SK-N-SH (cell line): ENCODE measurements around the gene LYSMD3. TPM values are rescaled to one million over a fixed set of nuclear protein-coding genes. Genes with fewer than 3 reads are reported as not detected.
"Not testable (repeated sequence)": the region's sequence is repeated elsewhere in the genome, so short reads cannot be mapped to it uniquely, and the experiment has no call there.

ENCODE experiments used
- CTCF ChIA-PET: fragments of 300-600, 350-600 bp; formaldehyde crosslinking; extraction: SDS; loops from one replicate; lab custom pipeline; 2021; lab: Yijun Ruan, JAX
- POLR2A ChIA-PET: fragments of 350-600 bp; sonication (Branson Sonifier 250); formaldehyde crosslinking; extraction: SDS; loops from one replicate; lab custom pipeline; 2020; ENCODE audit warnings: antibody characterized with exemption, inconsistent platforms; lab: Yijun Ruan, JAX
- DNase-seq: peaks from one replicate; pipeline ENCODE4 v3.0.0; 2012
- H2AFZ ChIP-seq: fragments of 200-600 bp; sonication (generic); 2 replicates; pipeline ENCODE4 v1.8.1; 2016; ENCODE audit warnings: antibody characterized with exemption, mild to moderate bottlenecking, low read depth
- H3F3A ChIP-seq: fragments of 200-600 bp; sonication (generic); replicated peaks from 2 replicates; pipeline ENCODE3; 2016; ENCODE audit warnings: antibody characterized with exemption, mild to moderate bottlenecking; ENCODE audit not compliant: insufficient read depth
- H3K27ac ChIP-seq, 2 experiments: fragments of 200-500 bp in 1 of 2; fragments of 200-600 bp in 1 of 2; sonication (Bioruptor generic) in 1 of 2; sonication (generic), shearing (Covaris generic) in 1 of 2; 2 replicates each; pipeline versions ENCODE4 v1.5.1 to v1.6.1; 2014 to 2016; ENCODE audit warnings: low read depth in 2 of 2, inconsistent platforms in 1 of 2, low read length in 1 of 2, mild to moderate bottlenecking in 1 of 2, mixed read lengths in 1 of 2
- H3K27me3 ChIP-seq: fragments of 200-600 bp; sonication (generic), shearing (Covaris generic); 2 replicates; pipeline ENCODE4 v1.6.1; 2016; ENCODE audit warnings: mixed run types; ENCODE audit not compliant: insufficient read depth
- H3K36me3 ChIP-seq, 2 experiments: fragments of 200-500 bp in 1 of 2; fragments of 200-600 bp in 1 of 2; sonication (Bioruptor generic) in 1 of 2; sonication (generic) in 1 of 2; replicated peaks in 1 of 2; 2 replicates each; pipeline versions ENCODE3 to v1.5.1; 2014 to 2016; ENCODE audit warnings: low read length in 1 of 2, mild to moderate bottlenecking in 1 of 2; ENCODE audit not compliant: insufficient read depth in 2 of 2, control insufficient read depth in 1 of 2
- H3K4me1 ChIP-seq, 2 experiments: fragments of 200-500 bp in 1 of 2; fragments of 200-600 bp in 1 of 2; sonication (Bioruptor generic) in 1 of 2; sonication (generic), shearing (Covaris generic) in 1 of 2; 2 replicates each; pipeline versions ENCODE4 v1.5.1 to v1.6.1; 2014 to 2016; ENCODE audit warnings: low read depth in 1 of 2, low read length in 1 of 2, mixed run types in 1 of 2; ENCODE audit not compliant: insufficient read depth in 2 of 2, control insufficient read depth in 1 of 2
- H3K4me2 ChIP-seq: fragments of 200-600 bp; sonication (generic), shearing (Covaris generic); 2 replicates; pipeline ENCODE4 v1.6.1; 2017; ENCODE audit warnings: mixed run types
- H3K4me3 ChIP-seq, 2 experiments: fragments of 200-500 bp in 1 of 2; fragments of 200-600 bp in 1 of 2; sonication (Bioruptor generic) in 1 of 2; sonication (generic), shearing (Covaris generic) in 1 of 2; 2 replicates each; pipeline versions ENCODE4 v1.5.1 to v1.8.1; 2014 to 2016; ENCODE audit warnings: low read depth in 2 of 2, inconsistent platforms in 1 of 2, low read length in 1 of 2, mild to moderate bottlenecking in 1 of 2, mixed read lengths in 1 of 2, moderate library complexity in 1 of 2
- H3K79me2 ChIP-seq: fragments of 200-600 bp; sonication (generic); 2 replicates; pipeline ENCODE4 v1.8.1; 2017; ENCODE audit warnings: mild to moderate bottlenecking; ENCODE audit not compliant: insufficient read depth
- H3K9ac ChIP-seq: fragments of 200-600 bp; sonication (generic); 2 replicates; pipeline ENCODE4 v1.6.1; 2017; ENCODE audit warnings: mixed run types
- H3K9me2 ChIP-seq: fragments of 200-600 bp; sonication (generic); 2 replicates; pipeline ENCODE4 v1.6.1; 2017; ENCODE audit warnings: mixed run types
- H3K9me3 ChIP-seq: fragments of 200-600 bp; sonication (generic); 2 replicates; pipeline ENCODE4 v1.6.1; 2017; ENCODE audit warnings: mixed run types, mild to moderate bottlenecking, moderate library complexity
- H4K20me1 ChIP-seq: fragments of 200-600 bp; sonication (generic); 2 replicates; pipeline ENCODE4 v1.6.1; 2017; ENCODE audit warnings: mild to moderate bottlenecking, mixed run types; ENCODE audit not compliant: insufficient read depth
- CHD2 ChIP-seq: fragments of 150-350 bp; IDR thresholded peaks from 2 replicates; pipeline ENCODE4 v1.6.1; 2018; ENCODE audit warnings: low read length; ENCODE audit not compliant: partially characterized antibody
- ELF1 ChIP-seq: IDR thresholded peaks from 2 replicates; pipeline ENCODE4 v1.4.0; 2012
- EZH2phosphoT487 ChIP-seq: fragments of 200-600 bp; sonication (generic); IDR thresholded peaks from 2 replicates; pipeline ENCODE4 v1.6.1; 2017; ENCODE audit warnings: low read depth, mixed run types, mild to moderate bottlenecking, antibody characterized with exemption, moderate library complexity, borderline replicate concordance
- FOXJ3 ChIP-seq: sonication (generic); formaldehyde crosslinking; IDR thresholded peaks from 2 replicates; pipeline ENCODE4 v1.5.1; 2020; ENCODE audit warnings: mild to moderate bottlenecking, missing genetic modification reagents
- FOXM1 ChIP-seq: IDR thresholded peaks from 2 replicates; pipeline ENCODE4 v1.4.0; 2012; ENCODE audit warnings: low read depth, mild to moderate bottlenecking
- IRF3 ChIP-seq: fragments of 150-350 bp; IDR thresholded peaks from 2 replicates; pipeline ENCODE4 v1.6.1; 2016; ENCODE audit warnings: mild to moderate bottlenecking, low read depth, low read length
- MXI1 ChIP-seq: IDR thresholded peaks from 2 replicates; pipeline ENCODE4 v1.6.1; 2012; ENCODE audit warnings: mild to moderate bottlenecking, low read depth, low read length, improper control_type of control experiment
- NRF1 ChIP-seq: IDR thresholded peaks from 2 replicates; pipeline ENCODE4 v1.6.1; 2012; ENCODE audit warnings: low read depth, mild to moderate bottlenecking, low read length
- RCOR1 ChIP-seq: fragments of 150-350 bp; IDR thresholded peaks from 2 replicates; pipeline ENCODE4 v1.6.1; 2017; ENCODE audit warnings: antibody characterized with exemption, low read length
- REST ChIP-seq: IDR thresholded peaks from 2 replicates; pipeline ENCODE4 v1.6.1; 2012; ENCODE audit warnings: mild to moderate bottlenecking, low read depth, low read length, moderate library complexity
- RFX5 ChIP-seq: IDR thresholded peaks from 2 replicates; pipeline ENCODE4 v1.6.1; 2012; ENCODE audit warnings: mild to moderate bottlenecking, improper control_type of control experiment, low read length
- TEAD4 ChIP-seq: IDR thresholded peaks from 2 replicates; pipeline ENCODE4 v1.4.0; 2012; ENCODE audit warnings: mild to moderate bottlenecking, borderline replicate concordance; ENCODE audit not compliant: insufficient read depth
- YY1 ChIP-seq: IDR thresholded peaks from 2 replicates; pipeline ENCODE4 v1.4.0; 2012; ENCODE audit warnings: low read depth, mild to moderate bottlenecking
- WGBS: methylation state at CpG from one replicate; pipeline ENCODE4 v1.1.6; 2017; ENCODE audit warnings: low lambda C conversion rate; 5-methylcytosine and 5-hydroxymethylcytosine counted together
- polyA plus RNA-seq, 3 experiments: library from polyadenylated mRNA; depleted of rRNA; stranded (reverse); fragments of >200 nt; gene quantifications; 2 replicates each; pipeline ENCODE4 v1.2.3, GENCODE V29; 2012
- TF ChIP-seq, protein P1 (sequence below): fragments of 150-350 bp; IDR thresholded peaks from 2 replicates; pipeline ENCODE4 v1.6.1; 2017; ENCODE audit warnings: antibody characterized with exemption, low read length, low read depth, borderline replicate concordance
- TF ChIP-seq, protein P2 (sequence below): IDR thresholded peaks from 2 replicates; pipeline ENCODE4 v1.4.0; 2012; ENCODE audit warnings: low read depth, borderline replicate concordance
- TF ChIP-seq, protein P3 (sequence below): IDR thresholded peaks from 2 replicates; pipeline ENCODE4 v1.4.0; 2012; ENCODE audit warnings: low read depth, borderline replicate concordance

The LYSMD3 gene
- polyA plus RNA-seq, 1 of the 3 experiments (the other 2 are of a cell fraction): 6.7 TPM

DNA sequence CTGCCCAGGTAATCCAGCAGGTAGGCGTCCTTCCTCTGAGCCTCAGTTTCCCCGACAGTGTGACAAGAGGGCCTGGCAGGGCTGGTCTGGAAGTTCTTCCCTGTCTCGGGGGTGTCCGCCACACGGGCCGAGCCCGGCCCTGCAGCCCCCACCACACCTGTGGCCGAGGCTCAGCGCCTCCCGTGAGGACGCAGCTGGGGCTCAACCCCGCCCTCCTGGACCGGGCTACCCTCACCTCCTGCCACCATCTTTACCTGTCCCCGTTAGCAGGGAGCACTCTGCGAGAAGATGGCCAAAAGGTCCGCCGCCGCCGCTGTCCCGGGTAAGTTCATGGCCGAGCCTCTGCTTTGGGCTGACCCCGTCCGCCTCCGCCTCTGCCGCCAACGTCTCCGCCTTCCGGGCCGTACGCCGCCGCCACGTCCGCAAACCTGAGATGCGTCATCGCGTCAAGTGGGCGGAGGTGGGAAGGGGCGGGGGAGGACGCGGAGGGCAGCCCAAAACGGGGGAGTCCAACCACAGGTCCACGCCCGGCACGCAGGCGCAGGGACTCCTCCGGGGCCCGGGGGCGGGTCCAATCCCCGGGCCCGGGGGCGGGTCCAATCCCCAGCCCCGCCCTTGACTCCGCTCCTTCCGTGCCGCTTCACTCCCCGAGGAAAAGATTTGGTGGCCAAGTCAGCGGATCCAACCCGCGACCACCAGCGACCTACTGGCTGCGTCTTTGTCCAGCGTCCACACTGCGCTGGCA lies at the start of gene LYSMD3 (continued):
- TF ChIP-seq, protein P1, sequence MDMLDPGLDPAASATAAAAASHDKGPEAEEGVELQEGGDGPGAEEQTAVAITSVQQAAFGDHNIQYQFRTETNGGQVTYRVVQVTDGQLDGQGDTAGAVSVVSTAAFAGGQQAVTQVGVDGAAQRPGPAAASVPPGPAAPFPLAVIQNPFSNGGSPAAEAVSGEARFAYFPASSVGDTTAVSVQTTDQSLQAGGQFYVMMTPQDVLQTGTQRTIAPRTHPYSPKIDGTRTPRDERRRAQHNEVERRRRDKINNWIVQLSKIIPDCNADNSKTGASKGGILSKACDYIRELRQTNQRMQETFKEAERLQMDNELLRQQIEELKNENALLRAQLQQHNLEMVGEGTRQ: no peak
- TF ChIP-seq ELF1 (peak; percentile 77), RCOR1 (no peak), IRF3 (no peak), FOXJ3 (CRISPR knock-in tag) (peak; percentile 51; the same call in 1 of the 2 replicates), CHD2 (peak; percentile 34), NRF1 (peak; percentile 92), YY1 (peak; percentile 64; the same call in 1 of the 2 replicates), TEAD4 (no peak), EZH2phosphoT487 (no peak)

DNA sequence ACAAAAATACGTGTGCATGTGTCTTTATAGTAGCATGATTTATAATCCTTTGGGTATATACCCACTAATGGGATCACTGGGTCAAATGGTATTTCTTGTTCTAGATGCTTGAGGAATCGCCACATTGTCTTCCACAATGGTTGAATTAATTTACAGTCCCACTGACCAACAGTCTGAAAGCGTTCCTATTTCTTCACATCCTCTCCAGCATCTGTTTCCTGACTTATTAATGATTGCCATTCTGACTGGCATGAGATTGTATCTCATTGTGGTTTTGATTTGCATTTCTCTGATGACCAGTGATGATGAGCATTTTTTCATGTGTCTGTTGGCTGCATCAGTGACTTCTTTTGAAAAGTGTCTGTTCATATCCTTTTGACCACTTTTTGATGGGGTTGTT lies 47.2 kb upstream of the LYSMD3 start:
- H2AFZ ChIP-seq, POLR2A ChIA-PET, H3K9me2 ChIP-seq, H3K27me3 ChIP-seq, DNase-seq, H3K27ac ChIP-seq, H3K36me3 ChIP-seq, H3K4me3 ChIP-seq, H3K4me2 ChIP-seq, H3K9me3 ChIP-seq, H3K9ac ChIP-seq, H3F3A ChIP-seq, H4K20me1 ChIP-seq, H3K4me1 ChIP-seq, H3K79me2 ChIP-seq: not testable (repeated sequence)
- 48% methylated on average over 3 of the region's 3 CpGs for WGBS
- CTCF ChIA-PET: interaction anchor here (0.6 kb wide), 1 partner anchor 114 kb away, joined by 3 read pairs; no protein-coding TSS in a partner anchor

DNA sequence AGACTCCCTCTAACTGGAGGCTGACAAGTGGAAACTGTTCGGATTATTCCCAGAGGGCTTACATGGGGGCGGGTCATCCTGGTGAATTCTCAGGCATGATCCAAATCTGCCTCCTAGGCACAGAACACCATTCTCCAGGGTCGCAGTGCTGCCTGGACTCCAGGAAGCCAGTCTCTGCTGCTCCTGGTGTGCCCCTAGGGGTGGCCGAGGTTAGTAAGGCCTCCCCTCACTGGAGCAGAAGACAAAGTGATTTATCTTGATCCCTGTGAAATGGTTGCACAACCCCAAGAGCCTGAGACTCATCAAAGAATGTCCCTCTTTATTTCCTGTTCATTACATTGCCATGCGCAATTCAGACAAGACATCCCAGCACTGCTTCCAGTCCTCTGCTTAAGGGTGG lies 46.3 kb upstream of the LYSMD3 start:
- H3K79me2 ChIP-seq: no peaks in the 10 kb centered on the region
- H3K27me3 ChIP-seq: no peaks in the 10 kb centered on the region
- ChIA-PET CTCF (no interaction called here), POLR2A (no interaction called here)
- peaks cover 0 to 2% of the 10 kb centered on the region in 2 experiments; a peak in 2 of 4 replicates for H3K4me1 ChIP-seq
- no peaks in the 10 kb centered on the region for H3K36me3 ChIP-seq
- H3F3A ChIP-seq: no peaks in the 10 kb centered on the region
- no peak overlapping the region for H3K27ac ChIP-seq
- H3K9me3 ChIP-seq: no peaks in the 10 kb centered on the region
- H4K20me1 ChIP-seq: no peaks in the 10 kb centered on the region
- no peak overlapping the region for H2AFZ ChIP-seq
- no peak overlapping the region for H3K9ac ChIP-seq
- DNase-seq: no peak
- H3K4me3 ChIP-seq: no peak overlapping the region
- 55% methylated on average over 3 of the region's 5 CpGs for WGBS
- H3K9me2 ChIP-seq: no peaks in the 10 kb centered on the region
- no peak overlapping the region for H3K4me2 ChIP-seq
- no peak for TF ChIP-seq MXI1
- TF ChIP-seq, protein P2, sequence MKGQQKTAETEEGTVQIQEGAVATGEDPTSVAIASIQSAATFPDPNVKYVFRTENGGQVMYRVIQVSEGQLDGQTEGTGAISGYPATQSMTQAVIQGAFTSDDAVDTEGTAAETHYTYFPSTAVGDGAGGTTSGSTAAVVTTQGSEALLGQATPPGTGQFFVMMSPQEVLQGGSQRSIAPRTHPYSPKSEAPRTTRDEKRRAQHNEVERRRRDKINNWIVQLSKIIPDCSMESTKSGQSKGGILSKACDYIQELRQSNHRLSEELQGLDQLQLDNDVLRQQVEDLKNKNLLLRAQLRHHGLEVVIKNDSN: no peak
- TF ChIP-seq TEAD4: no peak
- TF ChIP-seq REST: no peak
- TF ChIP-seq FOXM1: no peak
- no peak for TF ChIP-seq NRF1
- TF ChIP-seq, protein P3, sequence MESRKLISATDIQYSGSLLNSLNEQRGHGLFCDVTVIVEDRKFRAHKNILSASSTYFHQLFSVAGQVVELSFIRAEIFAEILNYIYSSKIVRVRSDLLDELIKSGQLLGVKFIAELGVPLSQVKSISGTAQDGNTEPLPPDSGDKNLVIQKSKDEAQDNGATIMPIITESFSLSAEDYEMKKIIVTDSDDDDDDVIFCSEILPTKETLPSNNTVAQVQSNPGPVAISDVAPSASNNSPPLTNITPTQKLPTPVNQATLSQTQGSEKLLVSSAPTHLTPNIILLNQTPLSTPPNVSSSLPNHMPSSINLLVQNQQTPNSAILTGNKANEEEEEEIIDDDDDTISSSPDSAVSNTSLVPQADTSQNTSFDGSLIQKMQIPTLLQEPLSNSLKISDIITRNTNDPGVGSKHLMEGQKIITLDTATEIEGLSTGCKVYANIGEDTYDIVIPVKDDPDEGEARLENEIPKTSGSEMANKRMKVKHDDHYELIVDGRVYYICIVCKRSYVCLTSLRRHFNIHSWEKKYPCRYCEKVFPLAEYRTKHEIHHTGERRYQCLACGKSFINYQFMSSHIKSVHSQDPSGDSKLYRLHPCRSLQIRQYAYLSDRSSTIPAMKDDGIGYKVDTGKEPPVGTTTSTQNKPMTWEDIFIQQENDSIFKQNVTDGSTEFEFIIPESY: no peak
- TF ChIP-seq RFX5: no peak
